Fibroblast of the aortic adventitia (primary cell): ENCODE data around the gene LDLRAD2. TPM values are rescaled to one million over a fixed set of nuclear protein-coding genes. Genes with fewer than 3 reads are reported as not detected.
"Not testable (repeated sequence)": the region's sequence is repeated elsewhere in the genome, so short reads cannot be mapped to it uniquely, and the experiment has no call there.

ENCODE experiments used
- DNase-seq: peaks from one replicate; pipeline ENCODE4 v3.0.0-alpha.2; 2010; ENCODE audit warnings: low read depth
- H3K4me3 ChIP-seq: 2 replicates; pipeline ENCODE4 v1.5.1; 2011; ENCODE audit warnings: low read depth, mild to moderate bottlenecking, control low read depth, low read length, moderate library complexity
- CTCF ChIP-seq: IDR thresholded peaks from 2 replicates; pipeline ENCODE4 v1.5.1; 2011; ENCODE audit warnings: mild to moderate bottlenecking, low read length, control low read depth, inconsistent platforms; ENCODE audit not compliant: insufficient read depth
- total RNA-seq: library from RNA; depleted of rRNA; stranded (reverse); fragments of >200 nt; gene quantifications from 2 replicates; pipeline ENCODE4 v1.2.3, GENCODE V29; 2012; ENCODE audit warnings: low replicate concordance

LDLRAD2 gene
- 0.08 and 0.09 TPM in 2 replicates for total RNA-seq

GRCh38 chr1:21811875-21812305 lies at the start of gene LDLRAD2:
Gene LDLRAD2 (plus strand): TSS chr1:21812265. CDS start chr1:21812452, 187 bp downstream.
- DNase-seq, result peak; percentile 36
- TF ChIP-seq CTCF, result no peak
- no peak within 1 kb of the TSS for H3K4me3 ChIP-seq

GRCh38 chr1:21763236-21763635 lies 48.8 kb upstream of the LDLRAD2 start:
- no peak for TF ChIP-seq CTCF
- no peak for DNase-seq

GRCh38 chr1:21763694-21764419 lies 48.2 kb upstream of the LDLRAD2 start:
- no peak overlapping the region for H3K4me3 ChIP-seq
- no peak for TF ChIP-seq CTCF
- DNase-seq, result no peak

More at GRCh38 chr1:21763236-21763635, 48.8 kb upstream of the LDLRAD2 start:
- no peak overlapping the region for H3K4me3 ChIP-seq

GRCh38 chr1:21764615-21765423 lies 47.2 kb upstream of the LDLRAD2 start:
- no peak for TF ChIP-seq CTCF
- peak; percentile 99 for DNase-seq
- H3K4me3 ChIP-seq, result no peak overlapping the region

GRCh38 chr1:21766210-21766609 lies 45.9 kb upstream of the LDLRAD2 start:
- no peak for TF ChIP-seq CTCF
- H3K4me3 ChIP-seq, result no peak overlapping the region
- DNase-seq, result no peak

- not testable (repeated sequence) for H3K4me3 ChIP-seq
Measured at GRCh38 chr1:21767106-21767505, 45.0 kb upstream of the LDLRAD2 start.

GRCh38 chr1:21770201-21770600 lies 41.9 kb upstream of the LDLRAD2 start:
- H3K4me3 ChIP-seq, result no peak overlapping the region
- TF ChIP-seq CTCF, result no peak
- DNase-seq, result no peak

More at GRCh38 chr1:21767106-21767505, 45.0 kb upstream of the LDLRAD2 start:
- DNase-seq, result not testable (repeated sequence)

GRCh38 chr1:21770602-21771001 lies 41.5 kb upstream of the LDLRAD2 start:
- H3K4me3 ChIP-seq, DNase-seq: not testable (repeated sequence)

GRCh38 chr1:21771672-21772071 lies 40.4 kb upstream of the LDLRAD2 start:
- DNase-seq, H3K4me3 ChIP-seq: not testable (repeated sequence)
